Measurements from ENCODE around the gene THRA.

THRA gene

GRCh38 chr17:40019140-40019991 lies 43.4 kb upstream of the THRA start:
- Histone ChIP-seq H3K27me3 (ENCODE audit: insufficient read depth, poor library complexity, severe bottlenecking) (no peaks in the 10 kb centered on the region), H3K4me3 (replicated peaks; ENCODE audit: insufficient read depth, low read length) (no peak overlapping the region), H3K27ac (replicated peaks) (no peak overlapping the region)
- TF ChIP-seq GABPA (IDR thresholded peaks at IDR 0.05; ENCODE audit: low read depth), result no peak
- no peak for DNase-seq (ENCODE audit: low read depth in 1 of 2, low spot score in 1 of 2)

- DNase-seq (ENCODE audit: low read depth in 1 of 2, low spot score in 1 of 2), result no peak
- no peaks in the 10 kb centered on the region for H3K27me3 ChIP-seq (ENCODE audit: insufficient read depth, poor library complexity, severe bottlenecking)
- H3K4me3 ChIP-seq (replicated peaks; ENCODE audit: insufficient read depth, low read length), result no peak overlapping the region
- no peak overlapping the region for H3K27ac ChIP-seq (replicated peaks)
- no peak for TF ChIP-seq CTCF (IDR thresholded peaks at IDR 0.05; ENCODE audit: insufficient read depth, low read length)
- TF ChIP-seq SPI1 (IDR thresholded peaks at IDR 0.05; ENCODE audit: borderline replicate concordance, low read depth), result no peak
- TF ChIP-seq GABPA (IDR thresholded peaks at IDR 0.05; ENCODE audit: low read depth), result no peak
- TF ChIP-seq REST (IDR thresholded peaks at IDR 0.05; ENCODE audit: insufficient replicate concordance, low read depth), result no peak
- no peak for TF ChIP-seq POLR2AphosphoS5 (IDR thresholded peaks at IDR 0.05; ENCODE audit: low read depth)
Measured at GRCh38 chr17:40020146-40020545, 42.6 kb upstream of the THRA start.

GRCh38 chr17:40021451-40021971 lies 41.3 kb upstream of the THRA start:
- H3K27ac ChIP-seq (replicated peaks), result no peak overlapping the region

More at GRCh38 chr17:40021451-40021971, 41.3 kb upstream of the THRA start:
- TF ChIP-seq SPI1 (IDR thresholded peaks at IDR 0.05; ENCODE audit: borderline replicate concordance, low read depth) (no peak), GABPA (IDR thresholded peaks at IDR 0.05; ENCODE audit: low read depth) (no peak), CTCF (IDR thresholded peaks at IDR 0.05; ENCODE audit: insufficient read depth, low read length) (no peak), POLR2AphosphoS5 (IDR thresholded peaks at IDR 0.05; ENCODE audit: low read depth) (no peak), REST (IDR thresholded peaks at IDR 0.05; ENCODE audit: insufficient replicate concordance, low read depth) (no peak)
- H3K27me3 ChIP-seq (ENCODE audit: insufficient read depth, poor library complexity, severe bottlenecking), result no peaks in the 10 kb centered on the region
- DNase-seq (ENCODE audit: low read depth in 1 of 2, low spot score in 1 of 2), result no peak
- H3K4me3 ChIP-seq (replicated peaks; ENCODE audit: insufficient read depth, low read length), result no peak overlapping the region
